Measurements from ENCODE around the gene JARID2. TPM values are rescaled to one million over a fixed set of nuclear protein-coding genes. Genes with fewer than 3 reads are reported as not detected.
"Not testable (repeated sequence)": the region's sequence is repeated elsewhere in the genome, so short reads cannot be mapped to it uniquely, and the experiment has no call there.

Gene JARID2
- total and polyA plus RNA-seq, 7 donors: 1.8 to 7.8 (median 6.1) TPM

DNA sequence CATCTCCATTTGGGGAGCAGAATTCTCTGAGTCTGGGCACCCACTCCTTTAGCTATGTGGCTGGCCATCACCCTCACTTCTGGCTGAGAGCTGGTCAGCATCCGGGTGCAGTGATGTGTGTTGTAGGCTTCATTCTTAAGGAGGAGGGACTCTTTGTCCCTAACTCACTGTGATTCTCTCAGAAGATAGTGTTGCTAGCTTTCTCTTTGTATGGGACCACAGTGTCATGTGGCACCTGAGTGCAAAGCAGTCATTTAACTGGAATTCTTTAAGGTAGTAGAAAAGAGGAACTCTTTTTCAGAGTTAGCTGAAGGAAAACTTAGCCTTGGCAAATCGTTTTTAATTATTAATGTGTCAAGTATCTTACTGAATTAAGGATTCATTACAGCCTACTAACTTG lies 165.9 kb downstream of the JARID2 start:
- 66 to 86% methylated on average over 2 of the region's 2 CpGs for WGBS, 2 donors
- TF ChIP-seq POLR2AphosphoS5 (IDR thresholded peaks at IDR 0.05) (no peak), POLR2A (IDR thresholded peaks at IDR 0.05) (no peak), EP300 (IDR thresholded peaks at IDR 0.05) (no peak)
- TF ChIP-seq, protein P1, sequence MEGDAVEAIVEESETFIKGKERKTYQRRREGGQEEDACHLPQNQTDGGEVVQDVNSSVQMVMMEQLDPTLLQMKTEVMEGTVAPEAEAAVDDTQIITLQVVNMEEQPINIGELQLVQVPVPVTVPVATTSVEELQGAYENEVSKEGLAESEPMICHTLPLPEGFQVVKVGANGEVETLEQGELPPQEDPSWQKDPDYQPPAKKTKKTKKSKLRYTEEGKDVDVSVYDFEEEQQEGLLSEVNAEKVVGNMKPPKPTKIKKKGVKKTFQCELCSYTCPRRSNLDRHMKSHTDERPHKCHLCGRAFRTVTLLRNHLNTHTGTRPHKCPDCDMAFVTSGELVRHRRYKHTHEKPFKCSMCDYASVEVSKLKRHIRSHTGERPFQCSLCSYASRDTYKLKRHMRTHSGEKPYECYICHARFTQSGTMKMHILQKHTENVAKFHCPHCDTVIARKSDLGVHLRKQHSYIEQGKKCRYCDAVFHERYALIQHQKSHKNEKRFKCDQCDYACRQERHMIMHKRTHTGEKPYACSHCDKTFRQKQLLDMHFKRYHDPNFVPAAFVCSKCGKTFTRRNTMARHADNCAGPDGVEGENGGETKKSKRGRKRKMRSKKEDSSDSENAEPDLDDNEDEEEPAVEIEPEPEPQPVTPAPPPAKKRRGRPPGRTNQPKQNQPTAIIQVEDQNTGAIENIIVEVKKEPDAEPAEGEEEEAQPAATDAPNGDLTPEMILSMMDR (IDR thresholded peaks at IDR 0.05): no peak
- Histone ChIP-seq H3K36me3 (no peaks in the 10 kb centered on the region), H3K9me3 (no peaks in the 10 kb centered on the region), H3K27me3 (no peaks in the 10 kb centered on the region), H3K4me3 (no peak overlapping the region), H3K4me1 (peaks cover 0 to 18% (median 3%) of the 10 kb centered on the region in 4 donors), H3K27ac (no peak overlapping the region)
- DNase-seq: no peak
- intact Hi-C loops (cut with DNase I): no loop called here

- Histone ChIP-seq H3K27ac (no peak overlapping the region), H3K4me1 (peaks cover 0 to 18% (median 3%) of the 10 kb centered on the region in 4 donors), H3K27me3 (no peaks in the 10 kb centered on the region), H3K4me3 (no peak overlapping the region), H3K9me3 (no peaks in the 10 kb centered on the region), H3K36me3 (no peaks in the 10 kb centered on the region)
- intact Hi-C loops (cut with DNase I): no loop called here
- 95 to 98% methylated on average over 9 of the region's 9 CpGs for WGBS, 2 donors
- no peak for DNase-seq
- TF ChIP-seq, protein P1 (IDR thresholded peaks at IDR 0.05): no peak
- TF ChIP-seq POLR2A (IDR thresholded peaks at IDR 0.05): no peak
- TF ChIP-seq POLR2AphosphoS5 (IDR thresholded peaks at IDR 0.05): no peak
- TF ChIP-seq EP300 (IDR thresholded peaks at IDR 0.05): no peak
Observed at GRCh38 chr6:15412767-15413166, 166.9 kb downstream of the JARID2 start.

DNA sequence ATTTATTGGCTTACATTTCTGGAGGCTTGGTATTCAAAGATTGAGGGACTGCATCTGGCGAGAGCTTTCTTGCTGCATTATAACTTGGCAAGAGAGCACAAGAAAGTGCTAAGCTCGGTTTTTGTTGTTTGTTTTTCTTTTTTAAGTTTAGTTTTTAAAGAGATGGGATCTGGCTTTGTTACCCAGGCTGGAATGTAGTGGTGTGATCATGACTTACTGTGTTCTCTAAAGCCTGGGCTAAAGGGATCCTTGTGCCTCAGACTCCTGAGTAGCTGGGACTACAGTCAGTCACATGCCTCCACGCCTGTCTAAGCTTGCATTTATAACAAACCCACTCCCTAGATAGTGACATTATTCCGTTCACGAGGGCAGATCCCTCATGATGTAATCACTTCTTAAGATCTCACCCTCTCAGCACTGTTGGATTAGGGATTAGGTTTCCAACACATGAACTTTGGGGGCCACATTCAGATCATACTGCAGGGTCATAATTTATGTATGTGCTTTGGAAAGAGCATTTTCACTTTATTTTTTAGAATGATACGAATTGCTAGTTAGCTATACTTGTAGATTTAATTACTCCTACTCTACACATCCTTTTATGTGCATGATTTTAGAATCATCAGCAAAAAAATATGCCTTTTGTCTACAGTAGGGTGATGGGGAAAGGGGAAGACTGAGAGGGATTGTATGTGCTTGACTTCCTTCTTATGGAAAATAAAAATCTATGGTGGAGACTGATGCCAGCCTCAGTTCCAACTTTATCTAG lies 167.8 kb downstream of the JARID2 start:
- Histone ChIP-seq H3K4me3 (no peak overlapping the region), H3K36me3 (no peaks in the 10 kb centered on the region), H3K9me3 (peaks cover 0 to 2% (median 0%) of the 10 kb centered on the region in 4 donors), H3K27ac (peak overlapping the region in 1 of 4 donors; percentile 21), H3K4me1 (peaks cover 0 to 18% (median 3%) of the 10 kb centered on the region in 4 donors), H3K27me3 (no peaks in the 10 kb centered on the region)
- TF ChIP-seq EP300 (IDR thresholded peaks at IDR 0.05) (no peak), POLR2AphosphoS5 (IDR thresholded peaks at IDR 0.05) (no peak), POLR2A (IDR thresholded peaks at IDR 0.05) (no peak)
- TF ChIP-seq, protein P1 (IDR thresholded peaks at IDR 0.05): no peak
- 76 to 83% methylated on average over 6 of the region's 6 CpGs for WGBS, 2 donors
- intact Hi-C loops (cut with DNase I): no loop called here
- no peak for DNase-seq

DNA sequence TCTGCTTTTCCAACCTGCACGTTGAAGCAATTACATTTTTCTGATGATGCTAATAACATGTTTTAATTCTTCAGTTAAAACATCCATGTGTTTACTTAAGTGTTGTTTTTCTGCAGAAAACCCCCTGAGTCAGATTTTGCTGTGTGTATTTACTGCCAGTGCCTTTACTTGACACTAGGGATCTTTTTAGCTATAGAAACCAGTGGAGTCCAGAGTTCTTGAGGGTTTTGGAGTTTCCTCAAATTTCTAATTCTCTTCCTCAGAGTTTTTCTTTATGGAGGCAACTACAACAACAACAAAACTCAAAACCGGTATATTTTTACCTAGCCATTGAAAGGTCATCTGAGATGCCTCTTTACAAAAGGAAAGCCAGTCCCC lies 168.4 kb downstream of the JARID2 start:
- Histone ChIP-seq H3K27ac (no peak overlapping the region), H3K36me3 (no peaks in the 10 kb centered on the region), H3K4me1 (peaks cover 0 to 16% (median 3%) of the 10 kb centered on the region in 4 donors), H3K4me3 (no peak overlapping the region), H3K27me3 (no peaks in the 10 kb centered on the region), H3K9me3 (peaks cover 0 to 7% (median 1%) of the 10 kb centered on the region in 4 donors)
- intact Hi-C loops (cut with DNase I): no loop called here
- WGBS, 2 donors: 57 to 68% methylated on average over 2 of the region's 2 CpGs
- TF ChIP-seq, protein P1 (IDR thresholded peaks at IDR 0.05): no peak
- TF ChIP-seq POLR2A (IDR thresholded peaks at IDR 0.05) (no peak), POLR2AphosphoS5 (IDR thresholded peaks at IDR 0.05) (no peak), EP300 (IDR thresholded peaks at IDR 0.05) (no peak)
- no peak for DNase-seq

- H3K36me3 ChIP-seq; H3K27ac ChIP-seq; intact Hi-C loops (cut with DNase I); H3K27me3 ChIP-seq; DNase-seq; H3K4me3 ChIP-seq: not testable (repeated sequence)
- H3K9me3 ChIP-seq: peaks cover 0 to 16% (median 7%) of the 10 kb centered on the region in 4 donors
- WGBS, 2 donors: 95 to 99% methylated on average over 30 of the region's 30 CpGs
- H3K4me1 ChIP-seq: peaks cover 0 to 12% (median 3%) of the 10 kb centered on the region in 4 donors
Observed at GRCh38 chr6:15415622-15416021, 169.8 kb downstream of the JARID2 start.

All from sigmoid colon (tissue), 7 donors.